ENCODE data around the gene MAP3K14.
A peak's percentile ranks its signal among the peaks of the same experiment; 100 is the strongest.

DNA sequence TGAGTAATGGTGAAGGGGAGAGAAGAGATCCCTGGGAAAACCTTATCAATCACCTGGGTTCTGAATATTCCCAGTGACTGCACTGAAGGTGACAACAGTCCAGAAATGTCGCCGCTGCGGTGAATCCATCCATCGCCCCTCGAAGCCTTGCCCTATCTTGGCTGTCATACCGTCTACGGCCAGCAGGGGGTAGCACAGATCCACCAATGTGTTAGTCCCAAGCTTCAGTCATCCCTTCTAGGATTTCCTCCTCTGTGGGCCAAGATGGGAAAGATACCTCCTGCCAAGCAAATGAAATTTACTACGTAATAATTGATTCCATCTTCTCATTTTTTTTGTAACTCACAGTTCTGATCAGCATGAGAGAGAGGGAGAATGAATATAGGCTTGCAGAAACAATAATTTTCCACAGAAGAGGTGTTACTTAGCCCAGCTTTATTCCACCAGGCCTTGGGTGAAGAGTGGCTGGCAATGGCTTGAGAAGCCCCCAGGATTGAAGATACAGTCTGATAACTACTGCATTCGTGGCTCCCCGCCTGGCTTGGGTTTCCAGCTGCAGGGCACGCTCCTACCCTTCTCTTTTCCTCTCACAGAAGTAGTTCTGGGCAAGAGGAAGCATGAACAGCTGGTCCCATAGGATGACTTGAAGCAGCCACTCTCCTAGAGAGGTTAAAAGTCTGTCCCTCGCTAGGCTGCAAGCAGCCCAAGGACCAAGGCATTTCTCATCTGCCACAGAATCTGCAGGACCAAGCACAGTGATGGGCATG is 97.7 kb downstream of the MAP3K14 start:
- TF ChIP-seq, protein P1, sequence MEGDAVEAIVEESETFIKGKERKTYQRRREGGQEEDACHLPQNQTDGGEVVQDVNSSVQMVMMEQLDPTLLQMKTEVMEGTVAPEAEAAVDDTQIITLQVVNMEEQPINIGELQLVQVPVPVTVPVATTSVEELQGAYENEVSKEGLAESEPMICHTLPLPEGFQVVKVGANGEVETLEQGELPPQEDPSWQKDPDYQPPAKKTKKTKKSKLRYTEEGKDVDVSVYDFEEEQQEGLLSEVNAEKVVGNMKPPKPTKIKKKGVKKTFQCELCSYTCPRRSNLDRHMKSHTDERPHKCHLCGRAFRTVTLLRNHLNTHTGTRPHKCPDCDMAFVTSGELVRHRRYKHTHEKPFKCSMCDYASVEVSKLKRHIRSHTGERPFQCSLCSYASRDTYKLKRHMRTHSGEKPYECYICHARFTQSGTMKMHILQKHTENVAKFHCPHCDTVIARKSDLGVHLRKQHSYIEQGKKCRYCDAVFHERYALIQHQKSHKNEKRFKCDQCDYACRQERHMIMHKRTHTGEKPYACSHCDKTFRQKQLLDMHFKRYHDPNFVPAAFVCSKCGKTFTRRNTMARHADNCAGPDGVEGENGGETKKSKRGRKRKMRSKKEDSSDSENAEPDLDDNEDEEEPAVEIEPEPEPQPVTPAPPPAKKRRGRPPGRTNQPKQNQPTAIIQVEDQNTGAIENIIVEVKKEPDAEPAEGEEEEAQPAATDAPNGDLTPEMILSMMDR (conservative IDR thresholded peaks at IDR 0.05 in 1 of 2, IDR thresholded peaks at IDR 0.05 in 1 of 2; ENCODE audit: low read depth in 1 of 2, low read length in 2 of 2), result peak; percentile 86 to 94
- no peak for TF ChIP-seq EZH2 (IDR thresholded peaks at IDR 0.05; ENCODE audit: low read length, missing control alignments)
